ENCODE results near the gene DUT. TPM values are rescaled to one million over a fixed set of nuclear protein-coding genes. Genes with fewer than 3 reads are reported as not detected.

Gene DUT
- total RNA-seq, 4 donors from 2014 or later, result 77.6 to 194 (median 138) TPM

- Histone ChIP-seq H3K36me3 (no peaks in the 10 kb centered on the region), H3K4me1 (no peaks in the 10 kb centered on the region), H3K4me3 (replicated peaks in 1 of 3) (no peak overlapping the region), H3K9me3 (no peaks in the 10 kb centered on the region), H3K27me3 (no peaks in the 10 kb centered on the region), H3K27ac (no peak overlapping the region)
- TF ChIP-seq, protein P1, sequence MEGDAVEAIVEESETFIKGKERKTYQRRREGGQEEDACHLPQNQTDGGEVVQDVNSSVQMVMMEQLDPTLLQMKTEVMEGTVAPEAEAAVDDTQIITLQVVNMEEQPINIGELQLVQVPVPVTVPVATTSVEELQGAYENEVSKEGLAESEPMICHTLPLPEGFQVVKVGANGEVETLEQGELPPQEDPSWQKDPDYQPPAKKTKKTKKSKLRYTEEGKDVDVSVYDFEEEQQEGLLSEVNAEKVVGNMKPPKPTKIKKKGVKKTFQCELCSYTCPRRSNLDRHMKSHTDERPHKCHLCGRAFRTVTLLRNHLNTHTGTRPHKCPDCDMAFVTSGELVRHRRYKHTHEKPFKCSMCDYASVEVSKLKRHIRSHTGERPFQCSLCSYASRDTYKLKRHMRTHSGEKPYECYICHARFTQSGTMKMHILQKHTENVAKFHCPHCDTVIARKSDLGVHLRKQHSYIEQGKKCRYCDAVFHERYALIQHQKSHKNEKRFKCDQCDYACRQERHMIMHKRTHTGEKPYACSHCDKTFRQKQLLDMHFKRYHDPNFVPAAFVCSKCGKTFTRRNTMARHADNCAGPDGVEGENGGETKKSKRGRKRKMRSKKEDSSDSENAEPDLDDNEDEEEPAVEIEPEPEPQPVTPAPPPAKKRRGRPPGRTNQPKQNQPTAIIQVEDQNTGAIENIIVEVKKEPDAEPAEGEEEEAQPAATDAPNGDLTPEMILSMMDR (IDR thresholded peaks at IDR 0.05), result no peak
- TF ChIP-seq POLR2A (IDR thresholded peaks at IDR 0.05), result no peak
- intact Hi-C loops (cut with DNase I), result no loop called here
- 92 to 93% methylated on average over 2 of the region's 2 CpGs for WGBS, 2 donors
- DNase-seq, result no peak
Observed at GRCh38 chr15:48313216-48313615, 18.0 kb upstream of the DUT start.

- TF ChIP-seq POLR2A (IDR thresholded peaks at IDR 0.05), result no peak
- TF ChIP-seq, protein P1 (IDR thresholded peaks at IDR 0.05), result no peak
- WGBS, 2 donors, result 73 to 87% methylated on average over 10 of the region's 10 CpGs
- Histone ChIP-seq H3K27me3 (no peaks in the 10 kb centered on the region), H3K4me3 (replicated peaks in 1 of 3) (no peak overlapping the region), H3K9me3 (no peaks in the 10 kb centered on the region), H3K27ac (no peak overlapping the region), H3K4me1 (no peaks in the 10 kb centered on the region), H3K36me3 (no peaks in the 10 kb centered on the region)
- intact Hi-C loops (cut with DNase I), result no loop called here
- no peak for DNase-seq
Observed at GRCh38 chr15:48315041-48315440, 16.2 kb upstream of the DUT start.

DNA sequence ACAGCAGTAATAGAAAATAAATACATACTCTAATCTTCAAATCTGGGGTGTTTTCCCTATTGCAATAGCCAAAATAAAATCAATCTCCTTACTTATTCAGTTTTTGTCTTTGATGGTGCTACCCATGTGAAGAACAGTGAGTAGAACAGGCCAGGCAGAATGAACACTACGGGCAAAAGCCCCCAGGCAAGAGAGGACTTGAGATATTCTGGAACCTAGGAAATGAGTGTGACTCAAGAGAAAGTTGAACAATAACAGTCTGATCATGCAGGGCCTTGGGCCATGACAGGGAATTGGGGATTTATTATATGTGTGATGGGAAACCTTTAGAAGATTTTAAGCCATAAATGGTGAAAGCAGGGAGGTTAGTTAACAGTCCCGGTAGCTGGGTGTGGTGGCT is 14.0 kb upstream of the DUT start:
- no peaks in the 10 kb centered on the region for H3K36me3 ChIP-seq
- intact Hi-C loops (cut with DNase I), result no loop called here
- H3K9me3 ChIP-seq, result no peaks in the 10 kb centered on the region
- no peak for DNase-seq
- 86 to 96% methylated on average over 2 of the region's 2 CpGs for WGBS, 2 donors
- no peak overlapping the region for H3K27ac ChIP-seq
- no peaks in the 10 kb centered on the region for H3K27me3 ChIP-seq
- H3K4me1 ChIP-seq, result no peaks in the 10 kb centered on the region
- TF ChIP-seq, protein P1 (IDR thresholded peaks at IDR 0.05), result no peak
- no peak for TF ChIP-seq POLR2A (IDR thresholded peaks at IDR 0.05)
- no peak overlapping the region for H3K4me3 ChIP-seq (replicated peaks in 1 of 3)

DNA sequence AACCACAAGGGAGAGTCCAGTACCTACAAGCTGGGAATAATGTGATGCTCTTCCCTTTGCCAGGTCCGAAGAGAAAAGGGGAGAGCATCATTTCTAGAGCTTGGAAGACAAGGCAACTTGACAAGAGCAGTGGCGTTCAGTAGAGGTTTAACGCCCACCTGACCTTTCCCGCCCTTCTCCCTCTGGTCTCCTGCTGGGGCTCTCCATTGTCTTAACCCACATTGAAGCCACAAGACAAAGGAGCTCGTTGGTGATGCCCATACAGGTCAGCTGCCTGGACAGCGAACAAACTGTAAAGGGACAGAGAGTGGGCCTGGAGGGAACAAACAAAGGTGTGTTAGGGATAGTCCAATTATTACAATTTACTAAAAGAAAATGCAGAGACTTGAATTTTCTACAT is 13.1 kb upstream of the DUT start:
- TF ChIP-seq, protein P1 (IDR thresholded peaks at IDR 0.05), result no peak
- TF ChIP-seq POLR2A (IDR thresholded peaks at IDR 0.05), result no peak
- no peak for DNase-seq
- no peaks in the 10 kb centered on the region for H3K27me3 ChIP-seq
- no peaks in the 10 kb centered on the region for H3K36me3 ChIP-seq
- WGBS, 2 donors, result 64 to 69% methylated on average over 6 of the region's 6 CpGs
- H3K27ac ChIP-seq, result no peak overlapping the region
- intact Hi-C loops (cut with DNase I), result no loop called here
- H3K4me1 ChIP-seq, result no peaks in the 10 kb centered on the region
- H3K4me3 ChIP-seq (replicated peaks in 1 of 3), result no peak overlapping the region
- H3K9me3 ChIP-seq, result no peaks in the 10 kb centered on the region

DNA sequence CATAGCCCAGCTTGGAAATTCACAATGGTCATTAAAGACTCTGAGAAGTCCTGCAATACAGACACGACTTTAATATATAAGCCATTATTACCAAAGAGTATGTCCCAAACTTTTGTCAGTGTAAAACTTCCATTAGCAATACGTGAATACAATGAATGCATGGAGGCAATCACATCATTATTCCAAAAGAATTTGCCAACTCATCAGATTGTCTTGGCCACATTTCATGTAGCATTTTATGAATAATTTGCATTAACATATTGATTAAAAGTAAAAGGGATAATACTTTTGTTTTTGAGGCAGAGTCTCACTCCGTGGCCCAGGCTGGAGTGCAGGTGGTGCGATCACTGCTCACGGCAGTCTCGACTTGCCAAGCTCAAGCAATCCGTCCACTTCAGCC is 7.9 kb upstream of the DUT start:
- 94 to 97% methylated on average over 7 of the region's 7 CpGs for WGBS, 2 donors
- DNase-seq, result no peak
- Histone ChIP-seq H3K9me3 (no peaks in the 10 kb centered on the region), H3K4me3 (replicated peaks in 1 of 3) (no peak overlapping the region), H3K27ac (no peak overlapping the region), H3K4me1 (peaks cover 10 to 14% of the 10 kb centered on the region in 2 donors), H3K36me3 (no peaks in the 10 kb centered on the region), H3K27me3 (no peaks in the 10 kb centered on the region)
- no peak for TF ChIP-seq POLR2A (IDR thresholded peaks at IDR 0.05)
- TF ChIP-seq, protein P1 (IDR thresholded peaks at IDR 0.05), result no peak
- intact Hi-C loops (cut with DNase I), result no loop called here

Measured in thyroid gland (tissue), 4 donors.